K562 (cell line): Measurements from ENCODE around the gene DTNBP1. TPM values are rescaled to one million over a fixed set of nuclear protein-coding genes. Genes with fewer than 3 reads are reported as not detected.

Source experiments
- ATAC-seq: fragments of 200-7000 bp; cut with Tn5 transposase; 3 replicates; pipeline ENCODE4 v1.9.1; 2020; ENCODE audit warnings: moderate library complexity
- BruUV-seq: library from RNA; stranded (reverse); fragments of 400-500 nt; replicated peaks from 2 replicates; lab custom pipeline; 2021; lab: Mats Ljungman, UMichigan
- CTCF ChIA-PET: fragments of 300-600 bp; formaldehyde crosslinking; extraction: SDS; loops from one replicate; lab custom pipeline; 2021; ENCODE audit warnings: low intra/inter-chr PET ratio; lab: Yijun Ruan, JAX
- POLR2A ChIA-PET: fragments of 300-600, 350-650 bp; sonication (Branson Sonifier 250); formaldehyde crosslinking; extraction: SDS; loops from one replicate; lab custom pipeline; 2021; ENCODE audit warnings: antibody characterized with exemption, inconsistent platforms; lab: Yijun Ruan, JAX
- DNase-seq, 4 experiments: peaks; one replicate each; pipeline versions ENCODE4 v3.0.0 to v3.0.0-alpha.2; 2011 to 2018; ENCODE audit warnings: low spot score in 3 of 4, mixed read lengths in 3 of 4; ENCODE audit errors: extremely low read depth in 1 of 4
- FAIRE-seq: peaks from 2 replicates; lab custom pipeline; 2011; peaks lifted over from hg19 to GRCh38; lab: Jason Lieb, UNC
- H2AFZ ChIP-seq: 2 replicates; pipeline ENCODE4 v1.6.0; 2011; ENCODE audit warnings: low read depth, low read length, control low read depth, inconsistent platforms
- H3K27ac ChIP-seq: fragments of 200-600 bp; 3 replicates; pipeline ENCODE4 v1.8.0; 2011; ENCODE audit warnings: low read depth, mild to moderate bottlenecking, control low read depth, inconsistent platforms, low read length, moderate library complexity, mixed read lengths; ENCODE audit errors: extremely low read depth
- H3K27me3 ChIP-seq, 2 experiments: fragments of 300-600 bp in 1 of 2; 2 replicates in 1 of 2; 3 replicates in 1 of 2; pipeline versions ENCODE4 v1.6.0 to v1.8.0; 2011; ENCODE audit warnings: inconsistent platforms in 2 of 2, low read length in 2 of 2, mild to moderate bottlenecking in 1 of 2, mixed read lengths in 1 of 2, moderate library complexity in 1 of 2; ENCODE audit not compliant: control insufficient read depth in 2 of 2, insufficient read depth in 2 of 2
- H3K36me3 ChIP-seq: fragments of 300-600 bp; 3 replicates; pipeline ENCODE4 v1.8.0; 2011; ENCODE audit warnings: mild to moderate bottlenecking, low read length, inconsistent platforms; ENCODE audit not compliant: control insufficient read depth, insufficient read depth
- H3K4me1 ChIP-seq, 2 experiments: fragments of 200-600 bp in 1 of 2; replicated peaks in 1 of 2; 2 replicates in 1 of 2; 3 replicates in 1 of 2; pipeline versions ENCODE4 v1.5.1 to v1.8.0; 2011; ENCODE audit warnings: inconsistent platforms in 2 of 2, low read length in 2 of 2, mild to moderate bottlenecking in 1 of 2, mixed read lengths in 1 of 2, moderate library complexity in 1 of 2; ENCODE audit not compliant: control insufficient read depth in 2 of 2, insufficient read depth in 2 of 2
- H3K4me2 ChIP-seq: 2 replicates; pipeline ENCODE4 v1.6.1; 2011; ENCODE audit warnings: low read length, control low read depth, inconsistent platforms, mixed read lengths; ENCODE audit not compliant: insufficient read depth
- H3K4me3 ChIP-seq: fragments of 200-600 bp; sonication (generic), shearing (Covaris generic); 2 replicates; pipeline ENCODE4 v1.5.1; 2016; ENCODE audit warnings: control low read depth, inconsistent platforms
- H3K79me2 ChIP-seq: fragments of 200-600 bp; 3 replicates; pipeline ENCODE4 v1.8.0; 2011; ENCODE audit warnings: low read length, inconsistent platforms; ENCODE audit not compliant: control insufficient read depth, insufficient read depth
- H3K9ac ChIP-seq, 2 experiments: 2 replicates each; pipeline versions ENCODE4 v1.6.0 to v1.6.1; 2011; ENCODE audit warnings: low read depth in 2 of 2, low read length in 2 of 2, control low read depth in 1 of 2, inconsistent platforms in 1 of 2, mild to moderate bottlenecking in 1 of 2, mixed read lengths in 1 of 2; ENCODE audit not compliant: insufficient read depth in 1 of 2
- H3K9me1 ChIP-seq: one replicate; pipeline ENCODE4 v1.6.0; 2011; ENCODE audit warnings: inconsistent platforms, mild to moderate bottlenecking, low read length, moderate library complexity; ENCODE audit not compliant: control insufficient read depth, insufficient read depth
- H3K9me3 ChIP-seq: replicated peaks from 2 replicates; pipeline ENCODE4 v1.5.1; 2011; ENCODE audit warnings: low read depth, low read length, inconsistent platforms; ENCODE audit not compliant: control insufficient read depth, insufficient read depth
- H4K20me1 ChIP-seq: replicated peaks from 2 replicates; pipeline ENCODE4 v1.6.1; 2011; ENCODE audit warnings: low read length, inconsistent platforms, mixed read lengths; ENCODE audit not compliant: control insufficient read depth, insufficient read depth
- ATF2 ChIP-seq: sonication (generic); formaldehyde crosslinking; IDR thresholded peaks from 2 replicates; pipeline ENCODE4 v1.8.1; 2022; ENCODE audit warnings: missing genetic modification reagents
- BRD4 ChIP-seq: fragments of 200-600 bp; sonication (generic); IDR thresholded peaks from 2 replicates; pipeline ENCODE4 v1.6.1; 2017; ENCODE audit warnings: inconsistent platforms
- HDAC2 ChIP-seq: fragments of 450-650 bp; IDR thresholded peaks from 2 replicates; pipeline ENCODE4 v1.6.1; 2016; ENCODE audit warnings: mild to moderate bottlenecking
- HMG20A ChIP-seq: fragments of 450-650 bp; formaldehyde crosslinking; conservative IDR thresholded peaks from 2 replicates; pipeline ENCODE4 v1.4.0; 2020; ENCODE audit warnings: mild to moderate bottlenecking, mixed read lengths
- JUNB ChIP-seq: fragments of 450-650 bp; formaldehyde crosslinking; conservative IDR thresholded peaks from 2 replicates; pipeline ENCODE4 v1.4.0; 2020; ENCODE audit warnings: mild to moderate bottlenecking
- MECOM ChIP-seq: fragments of 250-450 bp; sonication (Bioruptor Pico); IDR thresholded peaks from 2 replicates; pipeline ENCODE4 v1.8.0; 2022; ENCODE audit warnings: inconsistent platforms
- MEF2A ChIP-seq: IDR thresholded peaks from 2 replicates; pipeline ENCODE4 v1.6.1; 2011; ENCODE audit warnings: low read depth, mild to moderate bottlenecking, low read length, moderate library complexity; ENCODE audit not compliant: control insufficient read depth
- MTA3 ChIP-seq: fragments of 450-650 bp; formaldehyde crosslinking; IDR thresholded peaks from 2 replicates; pipeline ENCODE4 v1.6.1; 2017; ENCODE audit warnings: mild to moderate bottlenecking, borderline replicate concordance
- RAD51 ChIP-seq: fragments of 450-650 bp; IDR thresholded peaks from 2 replicates; pipeline ENCODE4 v1.7.1; 2016; ENCODE audit warnings: low read depth, mild to moderate bottlenecking, borderline replicate concordance
- SIN3B ChIP-seq: fragments of 450-650 bp; IDR thresholded peaks from 2 replicates; pipeline ENCODE4 v1.6.1; 2017; ENCODE audit warnings: low read depth, mild to moderate bottlenecking, moderate library complexity
- SMC3 ChIP-seq: conservative IDR thresholded peaks from 2 replicates; pipeline ENCODE4 v1.6.1; 2011; ENCODE audit warnings: low read depth, low read length, improper control_type of control experiment; ENCODE audit not compliant: insufficient read depth
- TAL1 ChIP-seq: fragments of 450-650 bp; IDR thresholded peaks from 2 replicates; pipeline ENCODE4 v1.6.1; 2016; ENCODE audit warnings: mild to moderate bottlenecking
- TFAP4 ChIP-seq: sonication (generic); formaldehyde crosslinking; IDR thresholded peaks from 2 replicates; pipeline ENCODE4 v1.8.0; 2022; ENCODE audit warnings: missing genetic modification reagents, mild to moderate bottlenecking, moderate library complexity, borderline replicate concordance
- USF1 ChIP-seq: sonication (generic); formaldehyde crosslinking; IDR thresholded peaks from 2 replicates; pipeline ENCODE4 v1.9.0; 2022; ENCODE audit warnings: mild to moderate bottlenecking, missing genetic modification reagents
- WHSC1 ChIP-seq: IDR thresholded peaks from one replicate; pipeline ENCODE4 v1.6.1; 2012; ENCODE audit warnings: low read length, control low read depth, inconsistent platforms
- WGBS: fragments of 100-300 bp; shearing (Covaris generic); methylation state at CpG from one replicate; pipeline ENCODE4 v1.1.6; 2016; ENCODE audit warnings: low coverage, mixed read lengths; ENCODE audit not compliant: insufficient coverage; ENCODE audit errors: missing lambda C conversion rate; 5-methylcytosine and 5-hydroxymethylcytosine counted together
- in situ Hi-C: fragments of 300-500 bp; cut with MboI; formaldehyde crosslinking; loops from 4 replicates; pipeline ENCODE4 v1.15.0; 2018; ENCODE audit warnings: inconsistent platforms, mixed read lengths
- intact Hi-C: fragments of 100-400 bp; cut with micrococcal nuclease; formaldehyde crosslinking; loops from 2 replicates; pipeline ENCODE4 v1.14.2; 2022
- polyA plus RNA-seq, 8 experiments: library from polyadenylated mRNA; depleted of rRNA in 4 of 8; stranded (reverse) in 5 of 8; unstranded in 3 of 8; fragments of >200 nt; fragmentation: Nextera tagmentation in 2 of 8; fragmentation: Illumina TruSeq in 1 of 8; extraction: Ambion mirVana in 2 of 8; extraction: Trizol in 1 of 8; gene quantifications; 2 replicates each; pipeline versions ENCODE4 v1.2.1 to v1.2.3, GENCODE V29; 2011 to 2014; ENCODE audit warnings: inconsistent platforms in 1 of 8, missing spikeins in 1 of 8
- total RNA-seq, 7 experiments: library from RNA; depleted of rRNA in 6 of 7; stranded (reverse); fragments of >200 nt in 6 of 7; fragmentation: Illumina TruSeq in 2 of 7; extraction: Trizol in 2 of 7; gene quantifications; 2 replicates each; pipeline versions ENCODE4 v1.2.1 to v1.2.3, GENCODE V29; 2011 to 2021; ENCODE audit warnings: low replicate concordance in 1 of 7

DTNBP1 gene
- total and polyA plus RNA-seq, 9 of the 15 experiments (the other 6 are each of a cell fraction or from before 2014, with no cell fraction given) = 16.7 to 54.5 (median 21.4) TPM

GRCh38 chr6:15536198-15536955 lies 126.5 kb downstream of the DTNBP1 start:
- Histone ChIP-seq H2AFZ (no peak overlapping the region), H3K4me3 (no peak overlapping the region), H3K79me2 (no peaks in the 10 kb centered on the region), H3K27ac (no peak overlapping the region), H3K4me2 (no peak overlapping the region)
- in situ Hi-C loops = no loop called here
- DNase-seq = no peak
- WGBS = 90% methylated on average over 4 of the region's 4 CpGs
- no TSS peak for BruUV-seq
- intact Hi-C loops = no loop called here
- FAIRE-seq = no peak
- CTCF ChIA-PET = no interaction called here
- TF ChIP-seq ATF2 (no peak), USF1 (no peak), JUNB (CRISPR knock-in tag) (no peak), MECOM (no peak), WHSC1 (no peak), SIN3B (no peak), BRD4 (no peak), TFAP4 (CRISPR knock-in tag) (no peak), MTA3 (no peak), RAD51 (no peak), SMC3 (no peak), HDAC2 (no peak), TAL1 (no peak), MEF2A (no peak), HMG20A (CRISPR knock-in tag) (no peak)
- TF ChIP-seq, all 486 proteins: peak for 0
- no peak for ATAC-seq
- Histone ChIP-seq H3K9me1 (no peaks in the 10 kb centered on the region), H3K36me3 (peaks cover 8% of the 10 kb centered on the region; the same call in 2 of the 3 replicates), H3K9ac (no peak overlapping the region), H3K27me3 (no peaks in the 10 kb centered on the region), H4K20me1 (no peaks in the 10 kb centered on the region), H3K4me1 (peaks cover 0 to 2% of the 10 kb centered on the region in 2 experiments; a peak in 1 of 5 replicates), H3K9me3 (no peaks in the 10 kb centered on the region)
- POLR2A ChIA-PET = interaction anchor here (0.6 to 1.8 kb wide), 3 partner anchors 13 to 16 kb away, joined by 3 to 7 read pairs (median 4); no protein-coding TSS in a partner anchor
